K562 (cell line): ENCODE measurements around the gene DENND2A. TPM values are rescaled to one million over a fixed set of nuclear protein-coding genes. Genes with fewer than 3 reads are reported as not detected.

Experiments used
- CHAMP1 ChIP-seq: fragments of 450-650 bp; IDR thresholded peaks from 2 replicates; pipeline ENCODE4 v1.6.1; 2016; ENCODE audit warnings: mild to moderate bottlenecking
- E4F1 ChIP-seq: fragments of 250-450 bp; sonication (Bioruptor Pico); IDR thresholded peaks from 2 replicates; pipeline ENCODE4 v1.5.0; 2021; ENCODE audit warnings: mild to moderate bottlenecking, borderline replicate concordance
- GABPB1 ChIP-seq: sonication (generic); formaldehyde crosslinking; IDR thresholded peaks from 2 replicates; pipeline ENCODE4 v1.8.0; 2022; ENCODE audit warnings: mild to moderate bottlenecking, missing genetic modification reagents
- PYGO2 ChIP-seq: fragments of 450-650 bp; IDR thresholded peaks from 2 replicates; pipeline ENCODE4 v1.6.1; 2016; ENCODE audit warnings: mild to moderate bottlenecking, missing genetic modification characterization, moderate library complexity, missing compliant biosample characterization
- RAD51 ChIP-seq: fragments of 450-650 bp; IDR thresholded peaks from 2 replicates; pipeline ENCODE4 v1.7.1; 2016; ENCODE audit warnings: low read depth, mild to moderate bottlenecking, borderline replicate concordance
- SRSF9 ChIP-seq: fragments of 200-400 bp; formaldehyde crosslinking; IDR thresholded peaks from 2 replicates; pipeline ENCODE4 v1.6.1; 2017; ENCODE audit warnings: low read depth, low read length, borderline replicate concordance
- ZNF277 ChIP-seq: fragments of 250-450 bp; sonication (Bioruptor Pico); IDR thresholded peaks from 2 replicates; pipeline ENCODE4 v1.8.0; 2022; ENCODE audit warnings: inconsistent platforms, mild to moderate bottlenecking, moderate library complexity, borderline replicate concordance
- ZNF324 ChIP-seq: fragments of 250-450 bp; sonication (Bioruptor Pico); IDR thresholded peaks from 2 replicates; pipeline ENCODE4 v1.4.0; 2020; ENCODE audit warnings: mild to moderate bottlenecking
- ZNF551 ChIP-seq: fragments of 250-450 bp; sonication (Bioruptor Pico); IDR thresholded peaks from 2 replicates; pipeline ENCODE4 v1.5.0; 2021; ENCODE audit warnings: mild to moderate bottlenecking, moderate library complexity
- ZNF586 ChIP-seq: fragments of 450-650 bp; formaldehyde crosslinking; conservative IDR thresholded peaks from 2 replicates; pipeline ENCODE4 v1.4.0; 2020; ENCODE audit warnings: mild to moderate bottlenecking, moderate library complexity
- polyA plus RNA-seq, 8 experiments: library from polyadenylated mRNA; depleted of rRNA in 4 of 8; stranded (reverse) in 5 of 8; unstranded in 3 of 8; fragments of >200 nt; fragmentation: Nextera tagmentation in 2 of 8; fragmentation: Illumina TruSeq in 1 of 8; extraction: Ambion mirVana in 2 of 8; extraction: Trizol in 1 of 8; gene quantifications; 2 replicates each; pipeline versions ENCODE4 v1.2.1 to v1.2.3, GENCODE V29; 2011 to 2014; ENCODE audit warnings: inconsistent platforms in 1 of 8, missing spikeins in 1 of 8
- total RNA-seq, 7 experiments: library from RNA; depleted of rRNA in 6 of 7; stranded (reverse); fragments of >200 nt in 6 of 7; fragmentation: Illumina TruSeq in 2 of 7; extraction: Trizol in 2 of 7; gene quantifications; 2 replicates each; pipeline versions ENCODE4 v1.2.1 to v1.2.3, GENCODE V29; 2011 to 2021; ENCODE audit warnings: low replicate concordance in 1 of 7
- TF ChIP-seq, protein P1 (sequence below), 2 experiments: fragments of 450-650 bp; conservative IDR thresholded peaks; 2 replicates each; pipeline ENCODE4 v1.6.1; 2017; ENCODE audit warnings: mild to moderate bottlenecking in 2 of 2, moderate library complexity in 2 of 2
- TF ChIP-seq, protein P2 (sequence below): fragments of 250-450 bp; sonication (Bioruptor Pico); IDR thresholded peaks from 2 replicates; pipeline ENCODE4 v1.5.1; 2021; ENCODE audit warnings: mild to moderate bottlenecking
- TF ChIP-seq, protein P3 (sequence below): fragments of 250-450 bp; sonication (Bioruptor Pico); IDR thresholded peaks from 2 replicates; pipeline ENCODE4 v1.5.0; 2021; ENCODE audit warnings: mild to moderate bottlenecking, moderate library complexity

DENND2A gene
- total and polyA plus RNA-seq, 9 of the 15 experiments (the other 6 are each of a cell fraction or from before 2014, with no cell fraction given), result not detected

GRCh38 chr7:140478246-140479061, 162.2 kb downstream of the DENND2A start (continued):
- TF ChIP-seq, protein P1, sequence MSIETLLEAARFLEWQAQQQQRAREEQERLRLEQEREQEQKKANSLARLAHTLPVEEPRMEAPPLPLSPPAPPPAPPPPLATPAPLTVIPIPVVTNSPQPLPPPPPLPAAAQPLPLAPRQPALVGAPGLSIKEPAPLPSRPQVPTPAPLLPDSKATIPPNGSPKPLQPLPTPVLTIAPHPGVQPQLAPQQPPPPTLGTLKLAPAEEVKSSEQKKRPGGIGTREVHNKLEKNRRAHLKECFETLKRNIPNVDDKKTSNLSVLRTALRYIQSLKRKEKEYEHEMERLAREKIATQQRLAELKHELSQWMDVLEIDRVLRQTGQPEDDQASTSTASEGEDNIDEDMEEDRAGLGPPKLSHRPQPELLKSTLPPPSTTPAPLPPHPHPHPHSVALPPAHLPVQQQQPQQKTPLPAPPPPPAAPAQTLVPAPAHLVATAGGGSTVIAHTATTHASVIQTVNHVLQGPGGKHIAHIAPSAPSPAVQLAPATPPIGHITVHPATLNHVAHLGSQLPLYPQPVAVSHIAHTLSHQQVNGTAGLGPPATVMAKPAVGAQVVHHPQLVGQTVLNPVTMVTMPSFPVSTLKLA (conservative IDR thresholded peaks at IDR 0.05), result no peak
- TF ChIP-seq GABPB1, result no peak
- TF ChIP-seq, protein P2, sequence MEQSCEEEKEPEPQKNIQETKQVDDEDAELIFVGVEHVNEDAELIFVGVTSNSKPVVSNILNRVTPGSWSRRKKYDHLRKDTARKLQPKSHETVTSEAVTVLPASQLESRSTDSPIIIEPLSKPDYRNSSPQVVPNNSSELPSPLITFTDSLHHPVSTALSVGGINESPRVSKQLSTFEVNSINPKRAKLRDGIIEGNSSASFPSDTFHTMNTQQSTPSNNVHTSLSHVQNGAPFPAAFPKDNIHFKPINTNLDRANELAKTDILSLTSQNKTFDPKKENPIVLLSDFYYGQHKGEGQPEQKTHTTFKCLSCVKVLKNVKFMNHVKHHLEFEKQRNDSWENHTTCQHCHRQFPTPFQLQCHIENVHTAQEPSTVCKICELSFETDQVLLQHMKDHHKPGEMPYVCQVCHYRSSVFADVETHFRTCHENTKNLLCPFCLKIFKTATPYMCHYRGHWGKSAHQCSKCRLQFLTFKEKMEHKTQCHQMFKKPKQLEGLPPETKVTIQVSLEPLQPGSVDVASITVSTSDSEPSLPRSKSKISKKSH (CRISPR knock-in tag), result no peak
- no peak for TF ChIP-seq ZNF324 (CRISPR knock-in tag)
- TF ChIP-seq, protein P3, sequence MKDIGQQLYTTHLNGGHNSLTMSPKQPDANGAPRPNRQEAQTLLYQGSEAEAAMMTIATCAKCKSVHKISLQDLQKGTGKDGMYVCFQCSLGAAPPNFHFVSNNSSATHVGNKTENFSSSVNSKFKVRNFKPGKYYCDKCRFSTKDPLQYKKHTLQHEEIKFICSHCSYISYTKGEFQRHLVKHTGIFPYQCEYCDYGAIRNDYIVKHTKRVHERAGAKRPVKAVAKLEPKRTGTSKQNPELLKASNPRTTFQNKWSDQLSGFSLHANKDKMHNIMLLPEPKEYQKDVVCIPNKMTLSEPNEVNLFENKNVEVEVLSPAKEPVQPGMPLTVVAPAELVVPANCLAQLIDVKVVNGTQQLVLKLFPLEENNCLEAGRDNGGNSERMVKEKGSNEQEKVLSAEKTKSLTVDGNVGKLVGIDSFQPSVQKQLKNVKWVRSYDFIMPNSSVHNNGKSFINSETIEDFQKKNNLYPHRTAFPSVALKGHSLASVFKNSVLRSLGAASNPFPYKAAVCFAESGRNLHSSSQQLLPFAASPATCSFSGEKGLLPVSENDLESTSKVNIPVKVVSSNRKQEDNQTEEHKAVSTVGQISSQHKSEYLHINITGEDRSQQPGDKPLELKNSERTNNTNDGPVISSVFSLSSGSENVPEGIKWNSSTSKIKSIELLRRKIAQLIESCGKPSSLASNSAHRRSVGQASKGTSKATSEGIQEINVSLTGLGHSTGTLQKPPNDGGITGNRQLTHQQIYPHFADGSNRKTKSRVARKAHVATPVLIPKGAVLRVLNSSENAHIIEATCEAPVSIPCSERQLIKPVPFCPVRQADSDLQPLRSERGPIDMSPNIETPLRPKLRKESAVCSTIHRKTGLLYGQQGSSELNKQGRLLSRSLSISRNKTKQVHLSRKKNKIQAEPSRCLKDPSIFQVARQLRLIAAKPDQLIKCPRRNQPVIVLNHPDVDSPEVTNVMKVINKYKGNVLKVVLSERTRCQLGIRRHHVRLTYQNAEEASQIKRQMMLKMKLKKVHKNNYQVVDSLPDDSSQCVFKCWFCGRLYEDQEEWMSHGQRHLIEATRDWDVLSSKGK (CRISPR knock-in tag), result no peak
- TF ChIP-seq RAD51, result no peak
- TF ChIP-seq ZNF277 (CRISPR knock-in tag), result no peak
- no peak for TF ChIP-seq CHAMP1
- TF ChIP-seq ZNF551 (CRISPR knock-in tag), result no peak
- no peak for TF ChIP-seq PYGO2
- TF ChIP-seq ZNF586 (CRISPR knock-in tag), result no peak
- TF ChIP-seq E4F1 (CRISPR knock-in tag), result no peak
- TF ChIP-seq SRSF9, result no peak
